ENCODE measurements around the gene MITF. TPM values are rescaled to one million over a fixed set of nuclear protein-coding genes. Genes with fewer than 3 reads are reported as not detected.

Gene MITF
- total RNA-seq, 2 donors from 2014 or later: 1.8 to 3.0 TPM

- TF ChIP-seq CTCF (conservative IDR thresholded peaks at IDR 0.05): no peak
- Histone ChIP-seq H3K27ac (ENCODE audit: low read depth, low read length) (no peak overlapping the region), H3K27me3 (ENCODE audit: control insufficient read depth, insufficient read depth, low read length, poor library complexity, severe bottlenecking) (peaks cover 3% of the 10 kb centered on the region), H3K9ac (ENCODE audit: extremely low read depth, low read length, poor library complexity, severe bottlenecking) (no peak overlapping the region), H3K4me1 (ENCODE audit: control insufficient read depth, insufficient read depth, low read length) (no peaks in the 10 kb centered on the region), H3K9me3 (ENCODE audit: control insufficient read depth, low read length) (peaks cover 4% of the 10 kb centered on the region), H3K4me3 (ENCODE audit: low read length) (no peak overlapping the region), H3K36me3 (ENCODE audit: control insufficient read depth, insufficient read depth, low read length) (no peaks in the 10 kb centered on the region)
- H3K27ac Mint-ChIP-seq: no peak overlapping the region
- peaks cover 3% of the 10 kb centered on the region for H3K9me3 Mint-ChIP-seq
- no peak for DNase-seq
- no peaks in the 10 kb centered on the region for H3K36me3 Mint-ChIP-seq (ENCODE audit: low read depth)
- H3K27me3 Mint-ChIP-seq (ENCODE audit: insufficient read depth): peaks cover 2% of the 10 kb centered on the region
- peaks cover 6% of the 10 kb centered on the region for H3K4me1 Mint-ChIP-seq
- 88% methylated on average over 2 of the region's 2 CpGs; no CpG with 5 or more reads in 1 of the 2 experiments for WGBS, 2 experiments (ENCODE audit: insufficient coverage in 1 of 2, insufficient read length in 1 of 2)
- H3K4me3 Mint-ChIP-seq: no peak overlapping the region
Measured at GRCh38 chr3:69695443-69695842, 43.8 kb upstream of the MITF start.

- WGBS, 2 experiments (ENCODE audit: insufficient coverage in 1 of 2, insufficient read length in 1 of 2): 89 to 100% methylated on average over 3 to 4 of the region's 4 CpGs
- no peaks in the 10 kb centered on the region for H3K27me3 ChIP-seq (ENCODE audit: control insufficient read depth, insufficient read depth, low read length, poor library complexity, severe bottlenecking)
- H3K36me3 ChIP-seq (ENCODE audit: control insufficient read depth, insufficient read depth, low read length): no peaks in the 10 kb centered on the region
- no peak for DNase-seq
- Mint-ChIP-seq H3K4me1 (peaks cover 5% of the 10 kb centered on the region), H3K36me3 (ENCODE audit: low read depth) (no peaks in the 10 kb centered on the region), H3K27me3 (ENCODE audit: insufficient read depth) (no peaks in the 10 kb centered on the region), H3K27ac (no peak overlapping the region), H3K4me3 (no peak overlapping the region), H3K9me3 (peaks cover 8% of the 10 kb centered on the region)
- no peak overlapping the region for H3K4me3 ChIP-seq (ENCODE audit: low read length)
- TF ChIP-seq CTCF (conservative IDR thresholded peaks at IDR 0.05): no peak
- H3K27ac ChIP-seq (ENCODE audit: low read depth, low read length): no peak overlapping the region
- no peaks in the 10 kb centered on the region for H3K4me1 ChIP-seq (ENCODE audit: control insufficient read depth, insufficient read depth, low read length)
- H3K9me3 ChIP-seq (ENCODE audit: control insufficient read depth, low read length): peaks cover 9% of the 10 kb centered on the region
- no peak overlapping the region for H3K9ac ChIP-seq (ENCODE audit: extremely low read depth, low read length, poor library complexity, severe bottlenecking)
Measured at GRCh38 chr3:69695933-69696332, 43.3 kb upstream of the MITF start.

DNA sequence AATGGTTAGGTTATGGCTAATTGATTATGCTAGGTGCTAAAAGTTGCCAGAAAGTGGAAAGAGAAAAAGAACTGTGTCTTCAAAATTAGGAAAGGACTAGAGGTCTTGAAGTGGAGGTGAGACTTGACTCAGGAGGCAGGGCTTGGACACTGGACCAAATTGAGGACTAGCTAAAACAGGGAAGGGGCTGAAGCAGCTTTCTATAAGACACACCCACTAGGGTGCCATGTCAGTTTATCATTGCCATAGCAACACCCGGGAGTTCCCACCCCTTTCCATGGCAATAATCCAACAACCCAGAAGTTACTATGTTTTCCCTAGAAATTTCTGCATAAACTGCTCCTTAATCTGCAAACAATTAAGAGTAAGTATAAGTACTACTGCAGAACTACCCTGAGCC, 42.9 kb upstream of the MITF start:
- 50 to 83% methylated on average over 1 of the region's 1 CpG for WGBS, 2 experiments (ENCODE audit: insufficient coverage in 1 of 2, insufficient read length in 1 of 2)
- no peak overlapping the region for H3K27ac Mint-ChIP-seq
- H3K4me3 Mint-ChIP-seq: no peak overlapping the region
- DNase-seq: no peak
- TF ChIP-seq CTCF (conservative IDR thresholded peaks at IDR 0.05): no peak
- no peaks in the 10 kb centered on the region for H3K36me3 Mint-ChIP-seq (ENCODE audit: low read depth)
- H3K9ac ChIP-seq (ENCODE audit: extremely low read depth, low read length, poor library complexity, severe bottlenecking): no peak overlapping the region
- H3K9me3 ChIP-seq (ENCODE audit: control insufficient read depth, low read length): peaks cover 13% of the 10 kb centered on the region
- H3K27me3 Mint-ChIP-seq (ENCODE audit: insufficient read depth): no peaks in the 10 kb centered on the region
- H3K9me3 Mint-ChIP-seq: peaks cover 12% of the 10 kb centered on the region
- H3K4me1 ChIP-seq (ENCODE audit: control insufficient read depth, insufficient read depth, low read length): no peaks in the 10 kb centered on the region
- H3K27me3 ChIP-seq (ENCODE audit: control insufficient read depth, insufficient read depth, low read length, poor library complexity, severe bottlenecking): no peaks in the 10 kb centered on the region
- no peak overlapping the region for H3K4me3 ChIP-seq (ENCODE audit: low read length)
- H3K36me3 ChIP-seq (ENCODE audit: control insufficient read depth, insufficient read depth, low read length): no peaks in the 10 kb centered on the region
- no peak overlapping the region for H3K27ac ChIP-seq (ENCODE audit: low read depth, low read length)
- peaks cover 4% of the 10 kb centered on the region for H3K4me1 Mint-ChIP-seq
